ENCODE measurements around the gene CBX3.

- no peak for TF ChIP-seq ZNF274 (IDR thresholded peaks at IDR 0.05; ENCODE audit: low read depth, low read length)
- TF ChIP-seq YY1 (IDR thresholded peaks at IDR 0.05; ENCODE audit: insufficient read depth, insufficient read length), result no peak
Measured at GRCh38 chr7:26165950-26166683, 35.4 kb upstream of the CBX3 start.

Measured in NT2/D1 (cell line).